GM21576 (cell line): ENCODE measurements around the gene SUMO3.
"Not testable (repeated sequence)": the region's sequence is repeated elsewhere in the genome, so short reads cannot be mapped to it uniquely, and the experiment has no call there.

Source experiments
- ATAC-seq: cut with Tn5 transposase; IDR thresholded peaks from one replicate; pipeline ENCODE4 v1.9.1; 2021; ENCODE audit warnings: mild to moderate bottlenecking, moderate library complexity; ENCODE audit not compliant: unreplicated experiment

Gene SUMO3

GRCh38 chr21:44847261-44848056, 29.6 kb upstream of the SUMO3 start:
- ATAC-seq, result no peak

GRCh38 chr21:44846485-44847260, 28.8 kb upstream of the SUMO3 start:
- ATAC-seq, result no peak

- no peak for ATAC-seq
Measured at GRCh38 chr21:44846224-44846484, 28.3 kb upstream of the SUMO3 start.

- ATAC-seq, result no peak
Measured at GRCh38 chr21:44845418-44846223, 27.8 kb upstream of the SUMO3 start.

- no peak for ATAC-seq
Measured at GRCh38 chr21:44844256-44844655, 26.4 kb upstream of the SUMO3 start.

- ATAC-seq, result no peak
Measured at GRCh38 chr21:44842721-44843445, 25.0 kb upstream of the SUMO3 start.

GRCh38 chr21:44842087-44842486, 24.2 kb upstream of the SUMO3 start:
- no peak for ATAC-seq

GRCh38 chr21:44840771-44841170, 22.9 kb upstream of the SUMO3 start:
- no peak for ATAC-seq

- ATAC-seq, result no peak
Measured at GRCh38 chr21:44838951-44839350, 21.1 kb upstream of the SUMO3 start.

- no peak for ATAC-seq
Measured at GRCh38 chr21:44838039-44838895, 20.4 kb upstream of the SUMO3 start.

GRCh38 chr21:44837537-44837936, 19.7 kb upstream of the SUMO3 start:
- ATAC-seq, result no peak

GRCh38 chr21:44836666-44837471, 19.0 kb upstream of the SUMO3 start:
- no peak for ATAC-seq

GRCh38 chr21:44836349-44836665, 18.4 kb upstream of the SUMO3 start:
- no peak for ATAC-seq

- no peak for ATAC-seq
Measured at GRCh38 chr21:44835647-44835973, 17.7 kb upstream of the SUMO3 start.

- no peak for ATAC-seq
Measured at GRCh38 chr21:44834951-44835646, 17.2 kb upstream of the SUMO3 start.

- no peak for ATAC-seq
Measured at GRCh38 chr21:44834231-44834950, 16.5 kb upstream of the SUMO3 start.

- ATAC-seq, result no peak
Measured at GRCh38 chr21:44833663-44834062, 15.8 kb upstream of the SUMO3 start.

GRCh38 chr21:44832516-44833255, 14.8 kb upstream of the SUMO3 start:
- not testable (repeated sequence) for ATAC-seq
